ENCODE data around the gene TBCB.
A peak's percentile ranks its signal among the peaks of the same experiment; 100 is the strongest.

Gene TBCB

DNA sequence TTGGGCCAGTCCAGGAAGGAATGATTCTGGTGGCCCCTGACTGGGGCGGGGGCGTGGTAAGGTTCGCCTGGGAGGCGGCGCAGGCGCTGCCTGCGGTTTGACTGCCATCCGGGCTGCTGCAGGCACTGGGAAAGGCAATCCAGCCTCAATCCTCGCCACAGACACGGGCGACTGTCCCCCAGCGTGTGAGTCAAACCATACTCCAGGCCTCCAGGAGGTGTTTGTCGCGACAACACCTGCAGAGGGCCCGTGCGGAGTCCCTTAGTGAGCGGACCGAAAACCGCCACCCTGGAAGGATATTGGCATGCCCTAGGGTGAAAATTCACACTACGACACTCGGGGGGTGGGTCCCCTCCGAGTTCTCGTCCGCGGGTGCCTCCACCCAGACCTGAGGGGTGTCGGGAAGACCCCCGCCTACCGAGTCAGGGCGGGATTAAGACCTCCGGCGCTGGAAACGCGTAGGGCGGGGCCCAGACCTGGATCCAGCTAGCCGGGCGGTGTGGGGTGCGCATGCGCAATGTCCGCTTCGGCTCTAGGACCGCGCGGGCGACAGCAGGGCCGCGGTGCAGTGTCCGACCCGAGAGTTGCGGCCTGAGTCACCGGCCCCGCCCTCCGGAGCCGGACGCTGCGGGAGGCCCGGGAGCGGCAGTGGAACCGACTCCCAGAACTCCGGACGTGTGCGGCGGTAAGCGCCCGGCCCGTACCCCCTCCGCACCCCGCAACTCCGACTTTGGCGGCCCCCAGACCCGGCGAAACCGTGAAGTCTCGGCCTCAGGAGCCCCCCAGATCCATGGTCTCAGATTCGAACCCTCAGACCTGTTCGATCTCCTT lies 24.4 kb downstream of the TBCB start, which contains the start of gene CAPNS1 (continued):
- peak; percentile 98 for TF ChIP-seq ZIC2 (tag by site-specific recombination; IDR thresholded peaks at IDR 0.05)

DNA sequence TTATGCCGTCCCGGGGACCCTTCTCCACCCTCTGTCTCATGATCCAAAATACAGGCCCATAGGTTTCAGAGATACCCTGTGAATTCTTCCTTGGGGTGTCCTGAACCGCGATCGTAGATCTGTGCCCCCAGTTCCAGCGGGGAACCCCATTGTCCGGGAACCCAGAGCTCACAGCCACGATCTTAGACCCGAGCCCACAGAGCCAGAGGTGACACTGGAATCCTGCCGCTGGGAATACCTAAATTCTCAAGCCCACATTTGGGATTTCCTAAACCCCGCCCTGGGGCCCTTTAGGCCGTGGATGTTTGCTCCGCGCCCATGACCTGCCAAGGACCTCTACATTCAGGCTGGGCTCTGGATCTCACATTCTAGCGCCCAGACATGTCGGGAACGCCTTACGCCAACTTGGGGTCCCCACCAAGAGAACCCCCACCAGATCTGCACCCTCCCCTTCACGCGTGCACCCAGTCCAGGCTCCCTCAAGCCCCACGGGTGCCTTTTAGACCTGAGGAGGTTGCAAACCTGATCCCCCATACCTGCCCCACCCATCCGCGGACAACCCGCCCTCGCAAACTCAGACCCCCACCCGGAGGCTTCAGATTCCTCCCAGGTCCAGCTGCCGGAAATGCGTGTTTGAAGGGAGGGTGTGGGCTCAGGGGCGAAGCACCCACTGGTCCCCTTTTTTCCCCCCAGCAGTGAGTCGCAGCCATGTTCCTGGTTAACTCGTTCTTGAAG lies 25.2 kb downstream of the TBCB start:
- CTCF ChIA-PET: interaction anchor here (0.6 to 1.2 kb wide), 6 partner anchors 13 to 540 kb away, joined by 3 to 5 read pairs (median 3); no protein-coding TSS in a partner anchor
- POLR2A ChIA-PET: interaction anchor here (0.5 to 5.4 kb wide), 15 partner anchors 11 to 596 kb away, joined by 3 to 87 read pairs (median 5); partner anchors contain the start of genes COX7A1, POLR2I, TBCB and THAP8
- Histone ChIP-seq H3K9me3 (ENCODE audit: control insufficient read depth, insufficient read depth, low read depth, low read length) (no peaks in the 10 kb centered on the region), H3K4me3 (ENCODE audit: low read depth, low read length) (peak overlapping the region; percentile 80), H3K4me1 (ENCODE audit: control insufficient read depth, insufficient read depth, low read length) (peaks cover 14% of the 10 kb centered on the region), H3K27ac (ENCODE audit: extremely low read depth, low read depth, low read length) (peak overlapping the region; percentile 94), H3K36me3 (ENCODE audit: control insufficient read depth in 2 of 2, insufficient read depth in 1 of 2, low read length in 2 of 2) (peaks cover 30% of the 10 kb centered on the region in 2 experiments)
- TF ChIP-seq ZFP3 (tag by site-specific recombination; IDR thresholded peaks at IDR 0.05; ENCODE audit: low read depth) (no peak), ZNF175 (tag by site-specific recombination; IDR thresholded peaks at IDR 0.05) (no peak), ZFP69B (tag by site-specific recombination; IDR thresholded peaks at IDR 0.05) (peak; percentile 31; the same call in 1 of the 2 replicates), ZNF426 (tag by site-specific recombination; IDR thresholded peaks at IDR 0.05) (no peak), ZBTB7A (tag by site-specific recombination; IDR thresholded peaks at IDR 0.05; ENCODE audit: low read depth) (no peak; the same call in 1 of the 2 replicates), ZNF140 (tag by site-specific recombination; IDR thresholded peaks at IDR 0.05) (no peak), ZNF16 (tag by site-specific recombination; IDR thresholded peaks at IDR 0.05; ENCODE audit: low read depth) (0 out of 2 replicates have a peak, but pooled peaks have one; percentile 11), ZNF629 (tag by site-specific recombination; IDR thresholded peaks at IDR 0.05) (peak; percentile 42), ZNF621 (tag by site-specific recombination; IDR thresholded peaks at IDR 0.05) (no peak), ZNF341 (tag by site-specific recombination; IDR thresholded peaks at IDR 0.05; ENCODE audit: low read depth) (peak; percentile 64), ZNF223 (tag by site-specific recombination; IDR thresholded peaks at IDR 0.05) (no peak), ZNF548 (tag by site-specific recombination; IDR thresholded peaks at IDR 0.05) (no peak), ZNF654 (tag by site-specific recombination; IDR thresholded peaks at IDR 0.05; ENCODE audit: low read depth) (no peak), ZNF530 (tag by site-specific recombination; IDR thresholded peaks at IDR 0.05; ENCODE audit: low read depth) (no peak), HOXD13 (CRISPR knock-in tag; IDR thresholded peaks at IDR 0.05; ENCODE audit: borderline replicate concordance) (no peak), MYNN (tag by site-specific recombination; IDR thresholded peaks at IDR 0.05; ENCODE audit: borderline replicate concordance) (no peak), ZNF133 (tag by site-specific recombination; IDR thresholded peaks at IDR 0.05) (no peak), SETDB1 (IDR thresholded peaks at IDR 0.05; ENCODE audit: insufficient read length, low read length) (no peak), ZNF610 (tag by site-specific recombination; IDR thresholded peaks at IDR 0.05; ENCODE audit: borderline replicate concordance) (0 out of 2 replicates have a peak, but pooled peaks have one; percentile 41), ZNF473 (tag by site-specific recombination; IDR thresholded peaks at IDR 0.05) (no peak), GLI4 (tag by site-specific recombination; IDR thresholded peaks at IDR 0.05) (no peak), ZNF677 (tag by site-specific recombination; IDR thresholded peaks at IDR 0.05) (no peak), KLF1 (tag by site-specific recombination; IDR thresholded peaks at IDR 0.05) (peak; percentile 90), KLF10 (tag by site-specific recombination; IDR thresholded peaks at IDR 0.05) (peak; percentile 91)
- TF ChIP-seq, protein P1, sequence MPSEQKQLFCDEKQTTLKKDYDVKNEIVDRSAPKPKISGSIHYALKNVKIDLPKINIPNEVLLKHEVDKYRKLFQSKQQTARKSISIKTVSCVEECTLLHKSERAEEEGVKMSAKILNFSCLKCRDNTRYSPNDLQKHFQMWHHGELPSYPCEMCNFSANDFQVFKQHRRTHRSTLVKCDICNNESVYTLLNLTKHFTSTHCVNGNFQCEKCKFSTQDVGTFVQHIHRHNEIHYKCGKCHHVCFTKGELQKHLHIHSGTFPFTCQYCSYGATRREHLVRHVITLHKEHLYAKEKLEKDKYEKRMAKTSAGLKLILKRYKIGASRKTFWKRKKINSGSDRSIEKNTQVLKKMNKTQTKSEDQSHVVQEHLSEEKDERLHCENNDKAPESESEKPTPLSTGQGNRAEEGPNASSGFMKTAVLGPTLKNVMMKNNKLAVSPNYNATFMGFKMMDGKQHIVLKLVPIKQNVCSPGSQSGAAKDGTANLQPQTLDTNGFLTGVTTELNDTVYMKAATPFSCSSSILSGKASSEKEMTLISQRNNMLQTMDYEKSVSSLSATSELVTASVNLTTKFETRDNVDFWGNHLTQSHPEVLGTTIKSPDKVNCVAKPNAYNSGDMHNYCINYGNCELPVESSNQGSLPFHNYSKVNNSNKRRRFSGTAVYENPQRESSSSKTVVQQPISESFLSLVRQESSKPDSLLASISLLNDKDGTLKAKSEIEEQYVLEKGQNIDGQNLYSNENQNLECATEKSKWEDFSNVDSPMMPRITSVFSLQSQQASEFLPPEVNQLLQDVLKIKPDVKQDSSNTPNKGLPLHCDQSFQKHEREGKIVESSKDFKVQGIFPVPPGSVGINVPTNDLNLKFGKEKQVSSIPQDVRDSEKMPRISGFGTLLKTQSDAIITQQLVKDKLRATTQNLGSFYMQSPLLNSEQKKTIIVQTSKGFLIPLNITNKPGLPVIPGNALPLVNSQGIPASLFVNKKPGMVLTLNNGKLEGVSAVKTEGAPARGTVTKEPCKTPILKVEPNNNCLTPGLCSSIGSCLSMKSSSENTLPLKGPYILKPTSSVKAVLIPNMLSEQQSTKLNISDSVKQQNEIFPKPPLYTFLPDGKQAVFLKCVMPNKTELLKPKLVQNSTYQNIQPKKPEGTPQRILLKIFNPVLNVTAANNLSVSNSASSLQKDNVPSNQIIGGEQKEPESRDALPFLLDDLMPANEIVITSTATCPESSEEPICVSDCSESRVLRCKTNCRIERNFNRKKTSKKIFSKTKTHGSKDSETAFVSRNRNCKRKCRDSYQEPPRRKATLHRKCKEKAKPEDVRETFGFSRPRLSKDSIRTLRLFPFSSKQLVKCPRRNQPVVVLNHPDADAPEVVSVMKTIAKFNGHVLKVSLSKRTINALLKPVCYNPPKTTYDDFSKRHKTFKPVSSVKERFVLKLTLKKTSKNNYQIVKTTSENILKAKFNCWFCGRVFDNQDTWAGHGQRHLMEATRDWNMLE (tag by site-specific recombination; conservative IDR thresholded peaks at IDR 0.05; ENCODE audit: low read depth): no peak
- TF ChIP-seq, protein P2, sequence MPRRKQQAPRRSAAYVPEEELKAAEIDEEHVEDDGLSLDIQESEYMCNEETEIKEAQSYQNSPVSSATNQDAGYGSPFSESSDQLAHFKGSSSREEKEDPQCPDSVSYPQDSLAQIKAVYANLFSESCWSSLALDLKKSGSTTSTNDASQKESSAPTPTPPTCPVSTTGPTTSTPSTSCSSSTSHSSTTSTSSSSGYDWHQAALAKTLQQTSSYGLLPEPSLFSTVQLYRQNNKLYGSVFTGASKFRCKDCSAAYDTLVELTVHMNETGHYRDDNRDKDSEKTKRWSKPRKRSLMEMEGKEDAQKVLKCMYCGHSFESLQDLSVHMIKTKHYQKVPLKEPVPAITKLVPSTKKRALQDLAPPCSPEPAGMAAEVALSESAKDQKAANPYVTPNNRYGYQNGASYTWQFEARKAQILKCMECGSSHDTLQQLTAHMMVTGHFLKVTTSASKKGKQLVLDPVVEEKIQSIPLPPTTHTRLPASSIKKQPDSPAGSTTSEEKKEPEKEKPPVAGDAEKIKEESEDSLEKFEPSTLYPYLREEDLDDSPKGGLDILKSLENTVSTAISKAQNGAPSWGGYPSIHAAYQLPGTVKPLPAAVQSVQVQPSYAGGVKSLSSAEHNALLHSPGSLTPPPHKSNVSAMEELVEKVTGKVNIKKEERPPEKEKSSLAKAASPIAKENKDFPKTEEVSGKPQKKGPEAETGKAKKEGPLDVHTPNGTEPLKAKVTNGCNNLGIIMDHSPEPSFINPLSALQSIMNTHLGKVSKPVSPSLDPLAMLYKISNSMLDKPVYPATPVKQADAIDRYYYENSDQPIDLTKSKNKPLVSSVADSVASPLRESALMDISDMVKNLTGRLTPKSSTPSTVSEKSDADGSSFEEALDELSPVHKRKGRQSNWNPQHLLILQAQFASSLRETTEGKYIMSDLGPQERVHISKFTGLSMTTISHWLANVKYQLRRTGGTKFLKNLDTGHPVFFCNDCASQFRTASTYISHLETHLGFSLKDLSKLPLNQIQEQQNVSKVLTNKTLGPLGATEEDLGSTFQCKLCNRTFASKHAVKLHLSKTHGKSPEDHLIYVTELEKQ (tag by site-specific recombination; IDR thresholded peaks at IDR 0.05; ENCODE audit: borderline replicate concordance): no peak

Data from HEK293 (cell line).